Neuron (in vitro differentiated cells): ENCODE data around the gene MAPKAP1.
"Not testable (repeated sequence)": the region's sequence is repeated elsewhere in the genome, so short reads cannot be mapped to it uniquely, and the experiment has no call there.

ENCODE experiments used
- H2AFZ ChIP-seq: one replicate; pipeline ENCODE4 v1.6.1; 2013; ENCODE audit warnings: low read depth, mild to moderate bottlenecking, inconsistent platforms, low read length, moderate library complexity
- H3K27me3 ChIP-seq: one replicate; pipeline ENCODE4 v1.6.1; 2013; ENCODE audit warnings: low read length; ENCODE audit not compliant: insufficient read depth
- H3K36me3 ChIP-seq: one replicate; pipeline ENCODE4 v1.6.1; 2013; ENCODE audit warnings: low read length; ENCODE audit not compliant: insufficient read depth
- H3K4me1 ChIP-seq: one replicate; pipeline ENCODE4 v1.6.1; 2013; ENCODE audit warnings: low read length; ENCODE audit not compliant: insufficient read depth
- H3K4me3 ChIP-seq: 2 replicates; pipeline ENCODE4 v1.5.1; 2013; ENCODE audit warnings: mild to moderate bottlenecking, low read length, moderate library complexity
- H3K9me3 ChIP-seq: one replicate; pipeline ENCODE4 v1.6.1; 2013; ENCODE audit warnings: low read length

Gene MAPKAP1

GRCh38 chr9:125591888-125592287 lies 115.1 kb downstream of the MAPKAP1 start:
- H2AFZ ChIP-seq: no peak overlapping the region
- no peaks in the 10 kb centered on the region for H3K36me3 ChIP-seq
- H3K9me3 ChIP-seq: no peaks in the 10 kb centered on the region
- H3K27me3 ChIP-seq: no peaks in the 10 kb centered on the region
- H3K4me1 ChIP-seq: peaks cover 8% of the 10 kb centered on the region
- no peak overlapping the region for H3K4me3 ChIP-seq

- no peaks in the 10 kb centered on the region for H3K27me3 ChIP-seq
- no peaks in the 10 kb centered on the region for H3K9me3 ChIP-seq
- no peaks in the 10 kb centered on the region for H3K36me3 ChIP-seq
- H3K4me1 ChIP-seq: peaks cover 8% of the 10 kb centered on the region
- no peak overlapping the region for H2AFZ ChIP-seq
- H3K4me3 ChIP-seq: no peak overlapping the region
Measured at GRCh38 chr9:125591245-125591644, 115.8 kb downstream of the MAPKAP1 start.

- peaks cover 3% of the 10 kb centered on the region for H3K4me1 ChIP-seq
- H3K27me3 ChIP-seq: no peaks in the 10 kb centered on the region
Measured at GRCh38 chr9:125589287-125589686, 117.7 kb downstream of the MAPKAP1 start.

GRCh38 chr9:125587819-125588460 lies 119.1 kb downstream of the MAPKAP1 start:
- no peak overlapping the region for H3K4me3 ChIP-seq

More at GRCh38 chr9:125589287-125589686, 117.7 kb downstream of the MAPKAP1 start:
- Histone ChIP-seq H3K4me3 (no peak overlapping the region), H2AFZ (no peak overlapping the region), H3K36me3 (no peaks in the 10 kb centered on the region), H3K9me3 (no peaks in the 10 kb centered on the region)

GRCh38 chr9:125586172-125586511 lies 120.9 kb downstream of the MAPKAP1 start:
- H3K9me3 ChIP-seq: no peaks in the 10 kb centered on the region
- H3K4me1 ChIP-seq: no peaks in the 10 kb centered on the region
- no peaks in the 10 kb centered on the region for H3K27me3 ChIP-seq
- no peak overlapping the region for H3K4me3 ChIP-seq
- H3K36me3 ChIP-seq: no peaks in the 10 kb centered on the region
- no peak overlapping the region for H2AFZ ChIP-seq

More at GRCh38 chr9:125587819-125588460, 119.1 kb downstream of the MAPKAP1 start:
- Histone ChIP-seq H3K4me1 (no peaks in the 10 kb centered on the region), H2AFZ (no peak overlapping the region), H3K27me3 (no peaks in the 10 kb centered on the region), H3K36me3 (no peaks in the 10 kb centered on the region), H3K9me3 (no peaks in the 10 kb centered on the region)

GRCh38 chr9:125585503-125586171 lies 121.4 kb downstream of the MAPKAP1 start:
- no peaks in the 10 kb centered on the region for H3K27me3 ChIP-seq
- H3K36me3 ChIP-seq: no peaks in the 10 kb centered on the region
- H3K4me1 ChIP-seq: no peaks in the 10 kb centered on the region
- no peaks in the 10 kb centered on the region for H3K9me3 ChIP-seq
- H2AFZ ChIP-seq: no peak overlapping the region
- H3K4me3 ChIP-seq: no peak overlapping the region

GRCh38 chr9:125580701-125581286 lies 126.2 kb downstream of the MAPKAP1 start:
- Histone ChIP-seq H3K4me3 (no peak overlapping the region), H2AFZ (no peak overlapping the region), H3K36me3 (no peaks in the 10 kb centered on the region), H3K4me1 (no peaks in the 10 kb centered on the region), H3K27me3 (no peaks in the 10 kb centered on the region), H3K9me3 (peaks cover 7% of the 10 kb centered on the region)

GRCh38 chr9:125579030-125579932 lies 127.7 kb downstream of the MAPKAP1 start:
- Histone ChIP-seq H3K4me3 (no peak overlapping the region), H3K27me3 (no peaks in the 10 kb centered on the region), H3K36me3 (no peaks in the 10 kb centered on the region), H3K9me3 (peaks cover 12% of the 10 kb centered on the region), H2AFZ (no peak overlapping the region), H3K4me1 (no peaks in the 10 kb centered on the region)

- no peak overlapping the region for H3K4me3 ChIP-seq
- no peak overlapping the region for H2AFZ ChIP-seq
- H3K9me3 ChIP-seq: peaks cover 19% of the 10 kb centered on the region
- peaks cover 2% of the 10 kb centered on the region for H3K4me1 ChIP-seq
- no peaks in the 10 kb centered on the region for H3K27me3 ChIP-seq
- no peaks in the 10 kb centered on the region for H3K36me3 ChIP-seq
Measured at GRCh38 chr9:125574126-125574877, 132.7 kb downstream of the MAPKAP1 start.

- not testable (repeated sequence) for H3K4me3 ChIP-seq, H3K4me1 ChIP-seq, H3K36me3 ChIP-seq, H3K27me3 ChIP-seq, H2AFZ ChIP-seq
- peaks cover 15% of the 10 kb centered on the region for H3K9me3 ChIP-seq
Measured at GRCh38 chr9:125572461-125572860, 134.5 kb downstream of the MAPKAP1 start.

GRCh38 chr9:125571824-125572223 lies 135.2 kb downstream of the MAPKAP1 start:
- not testable (repeated sequence) for H3K27me3 ChIP-seq, H3K4me1 ChIP-seq, H2AFZ ChIP-seq, H3K36me3 ChIP-seq, H3K4me3 ChIP-seq
- H3K9me3 ChIP-seq: peaks cover 15% of the 10 kb centered on the region

GRCh38 chr9:125570246-125570645 lies 136.8 kb downstream of the MAPKAP1 start:
- Histone ChIP-seq H3K4me3 (no peak overlapping the region), H3K27me3 (no peaks in the 10 kb centered on the region)

More at GRCh38 chr9:125570246-125570645, 136.8 kb downstream of the MAPKAP1 start:
- H3K4me1 ChIP-seq: peaks cover 2% of the 10 kb centered on the region
- H3K36me3 ChIP-seq: no peaks in the 10 kb centered on the region
- H2AFZ ChIP-seq: no peak overlapping the region
- H3K9me3 ChIP-seq: peaks cover 8% of the 10 kb centered on the region
